ENCODE measurements around the gene CYP26C1. TPM values are rescaled to one million over a fixed set of nuclear protein-coding genes. Genes with fewer than 3 reads are reported as not detected.

CYP26C1 gene
- polyA plus RNA-seq, 1 donor from 2014 or later = not detected

GRCh38 chr10:93081318-93081717 lies 20.7 kb downstream of the CYP26C1 start:
- no peak overlapping the region for H3K4me2 ChIP-seq (ENCODE audit: low read length)

DNA sequence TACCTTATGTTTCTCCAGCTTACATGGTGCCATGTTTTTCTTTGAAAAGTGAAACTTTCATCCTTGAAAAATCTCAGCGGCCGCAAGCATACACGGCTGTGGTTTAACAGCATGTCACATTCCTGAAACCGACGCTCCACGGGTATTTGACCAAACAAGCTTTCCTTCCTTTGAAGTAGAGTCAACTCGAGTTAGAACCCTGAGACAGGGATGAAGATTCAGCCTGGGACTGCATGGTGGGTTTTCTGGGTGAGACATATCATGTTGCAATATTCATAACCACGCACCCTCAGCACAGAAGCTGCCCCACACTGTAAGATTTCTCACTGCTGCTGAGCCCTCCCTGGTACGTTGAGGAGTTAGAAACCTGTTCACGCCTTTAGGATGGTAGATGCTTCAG lies 21.2 kb downstream of the CYP26C1 start:
- Histone ChIP-seq H3K4me2 (ENCODE audit: low read length) (no peak overlapping the region), H3F3A (ENCODE audit: insufficient read depth, low read length, poor library complexity, severe bottlenecking) (no peaks in the 10 kb centered on the region), H3K27me3 (ENCODE audit: insufficient read depth, low read depth, low read length) (peaks cover 21% of the 10 kb centered on the region)

More at GRCh38 chr10:93081318-93081717, 20.7 kb downstream of the CYP26C1 start:
- Histone ChIP-seq H3K9me2 (ENCODE audit: insufficient read depth, low read length) (no peaks in the 10 kb centered on the region), H3K79me2 (replicated peaks; ENCODE audit: insufficient read depth, low read length) (no peaks in the 10 kb centered on the region), H4K20me1 (ENCODE audit: insufficient read depth) (no peaks in the 10 kb centered on the region), H2AFZ (ENCODE audit: low read depth, low read length) (no peak overlapping the region), H3K27ac (ENCODE audit: low read length) (no peak overlapping the region), H3K36me3 (ENCODE audit: insufficient read depth, low read length) (no peaks in the 10 kb centered on the region), H3K9me3 (ENCODE audit: low read length) (no peaks in the 10 kb centered on the region), H3K4me3 (ENCODE audit: low read length) (no peak overlapping the region), H3F3A (ENCODE audit: insufficient read depth, low read length, poor library complexity, severe bottlenecking) (no peaks in the 10 kb centered on the region), H3K9ac (ENCODE audit: low read length) (no peak overlapping the region), H3K27me3 (ENCODE audit: insufficient read depth, low read depth, low read length) (peaks cover 26% of the 10 kb centered on the region)
- TF ChIP-seq POLR2AphosphoS5 (IDR thresholded peaks at IDR 0.05) = no peak
- no peak for TF ChIP-seq MXI1 (conservative IDR thresholded peaks at IDR 0.05; ENCODE audit: poor library complexity, severe bottlenecking)
- no peak for TF ChIP-seq CTCF (IDR thresholded peaks at IDR 0.05; ENCODE audit: poor library complexity, severe bottlenecking)
- TF ChIP-seq, protein P1, sequence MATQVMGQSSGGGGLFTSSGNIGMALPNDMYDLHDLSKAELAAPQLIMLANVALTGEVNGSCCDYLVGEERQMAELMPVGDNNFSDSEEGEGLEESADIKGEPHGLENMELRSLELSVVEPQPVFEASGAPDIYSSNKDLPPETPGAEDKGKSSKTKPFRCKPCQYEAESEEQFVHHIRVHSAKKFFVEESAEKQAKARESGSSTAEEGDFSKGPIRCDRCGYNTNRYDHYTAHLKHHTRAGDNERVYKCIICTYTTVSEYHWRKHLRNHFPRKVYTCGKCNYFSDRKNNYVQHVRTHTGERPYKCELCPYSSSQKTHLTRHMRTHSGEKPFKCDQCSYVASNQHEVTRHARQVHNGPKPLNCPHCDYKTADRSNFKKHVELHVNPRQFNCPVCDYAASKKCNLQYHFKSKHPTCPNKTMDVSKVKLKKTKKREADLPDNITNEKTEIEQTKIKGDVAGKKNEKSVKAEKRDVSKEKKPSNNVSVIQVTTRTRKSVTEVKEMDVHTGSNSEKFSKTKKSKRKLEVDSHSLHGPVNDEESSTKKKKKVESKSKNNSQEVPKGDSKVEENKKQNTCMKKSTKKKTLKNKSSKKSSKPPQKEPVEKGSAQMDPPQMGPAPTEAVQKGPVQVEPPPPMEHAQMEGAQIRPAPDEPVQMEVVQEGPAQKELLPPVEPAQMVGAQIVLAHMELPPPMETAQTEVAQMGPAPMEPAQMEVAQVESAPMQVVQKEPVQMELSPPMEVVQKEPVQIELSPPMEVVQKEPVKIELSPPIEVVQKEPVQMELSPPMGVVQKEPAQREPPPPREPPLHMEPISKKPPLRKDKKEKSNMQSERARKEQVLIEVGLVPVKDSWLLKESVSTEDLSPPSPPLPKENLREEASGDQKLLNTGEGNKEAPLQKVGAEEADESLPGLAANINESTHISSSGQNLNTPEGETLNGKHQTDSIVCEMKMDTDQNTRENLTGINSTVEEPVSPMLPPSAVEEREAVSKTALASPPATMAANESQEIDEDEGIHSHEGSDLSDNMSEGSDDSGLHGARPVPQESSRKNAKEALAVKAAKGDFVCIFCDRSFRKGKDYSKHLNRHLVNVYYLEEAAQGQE (IDR thresholded peaks at IDR 0.05; ENCODE audit: borderline replicate concordance) = no peak
- TF ChIP-seq TAF1 (IDR thresholded peaks at IDR 0.05; ENCODE audit: low read depth) = no peak
- no peak for TF ChIP-seq EP300 (conservative IDR thresholded peaks at IDR 0.05; ENCODE audit: poor library complexity, severe bottlenecking)
- no peak for TF ChIP-seq SMC3 (conservative IDR thresholded peaks at IDR 0.05; ENCODE audit: poor library complexity)
- TF ChIP-seq RAD21 (conservative IDR thresholded peaks at IDR 0.05) = no peak
- no peak for TF ChIP-seq EZH2 (IDR thresholded peaks at IDR 0.05; ENCODE audit: borderline replicate concordance, insufficient read depth, low read length, poor library complexity, severe bottlenecking)

More for the DNA sequence above, 21.2 kb downstream of the CYP26C1 start:
- H4K20me1 ChIP-seq (ENCODE audit: insufficient read depth) = no peaks in the 10 kb centered on the region
- H3K79me2 ChIP-seq (replicated peaks; ENCODE audit: insufficient read depth, low read length) = no peaks in the 10 kb centered on the region
- H3K9me3 ChIP-seq (ENCODE audit: low read length) = no peaks in the 10 kb centered on the region
- no peak for TF ChIP-seq POLR2AphosphoS5 (IDR thresholded peaks at IDR 0.05)
- no peak for TF ChIP-seq SMC3 (conservative IDR thresholded peaks at IDR 0.05; ENCODE audit: poor library complexity)
- TF ChIP-seq EP300 (conservative IDR thresholded peaks at IDR 0.05; ENCODE audit: poor library complexity, severe bottlenecking) = no peak
- TF ChIP-seq EZH2 (IDR thresholded peaks at IDR 0.05; ENCODE audit: borderline replicate concordance, insufficient read depth, low read length, poor library complexity, severe bottlenecking) = no peak
- no peak for TF ChIP-seq CTCF (IDR thresholded peaks at IDR 0.05; ENCODE audit: poor library complexity, severe bottlenecking)
- TF ChIP-seq MXI1 (conservative IDR thresholded peaks at IDR 0.05; ENCODE audit: poor library complexity, severe bottlenecking) = no peak
- TF ChIP-seq, protein P1 (IDR thresholded peaks at IDR 0.05; ENCODE audit: borderline replicate concordance) = no peak
- no peak for TF ChIP-seq RAD21 (conservative IDR thresholded peaks at IDR 0.05)
- no peak for TF ChIP-seq TAF1 (IDR thresholded peaks at IDR 0.05; ENCODE audit: low read depth)
- no peak overlapping the region for H2AFZ ChIP-seq (ENCODE audit: low read depth, low read length)
- H3K9me2 ChIP-seq (ENCODE audit: insufficient read depth, low read length) = no peaks in the 10 kb centered on the region
- H3K4me3 ChIP-seq (ENCODE audit: low read length) = no peak overlapping the region
- H3K36me3 ChIP-seq (ENCODE audit: insufficient read depth, low read length) = no peaks in the 10 kb centered on the region
- no peak overlapping the region for H3K9ac ChIP-seq (ENCODE audit: low read length)
- H3K27ac ChIP-seq (ENCODE audit: low read length) = no peak overlapping the region

All from neural cell (in vitro differentiated cells).